Amniotic stem cell (primary cell): Measurements from ENCODE around the gene BHLHE41.

Experiments
- DNase-seq: peaks from one replicate; lab custom pipeline; 2025; lab: John Stamatoyannopoulos, UW

BHLHE41 gene

GRCh38 chr12:26113853-26114719, 10.8 kb downstream of the BHLHE41 start:
- peak; percentile 78 for DNase-seq

DNA sequence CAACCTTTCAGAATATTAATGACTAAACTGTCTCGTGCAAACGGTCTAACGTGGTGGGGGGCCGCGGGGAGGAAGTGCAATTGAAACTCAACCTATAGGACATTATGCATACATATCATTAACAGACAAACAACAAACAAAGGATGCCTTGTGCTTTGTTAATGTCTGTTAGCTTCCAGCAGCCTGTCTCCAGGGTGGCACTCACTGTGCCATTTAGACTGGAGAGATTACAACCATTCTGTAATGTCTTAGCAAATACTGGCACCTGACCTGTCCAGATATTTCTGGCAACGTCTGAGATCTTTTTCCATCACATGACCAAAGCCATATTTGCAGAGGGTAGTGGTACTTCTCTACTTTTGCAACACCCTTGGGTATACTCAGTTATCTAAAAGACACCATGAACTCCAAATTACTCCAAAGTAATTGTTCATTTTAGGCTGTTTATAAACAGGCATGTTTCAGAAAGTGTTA, 11.6 kb downstream of the BHLHE41 start:
- DNase-seq, result no peak

- no peak for DNase-seq
Observed at GRCh38 chr12:26112703-26113147, 12.1 kb downstream of the BHLHE41 start.

DNA sequence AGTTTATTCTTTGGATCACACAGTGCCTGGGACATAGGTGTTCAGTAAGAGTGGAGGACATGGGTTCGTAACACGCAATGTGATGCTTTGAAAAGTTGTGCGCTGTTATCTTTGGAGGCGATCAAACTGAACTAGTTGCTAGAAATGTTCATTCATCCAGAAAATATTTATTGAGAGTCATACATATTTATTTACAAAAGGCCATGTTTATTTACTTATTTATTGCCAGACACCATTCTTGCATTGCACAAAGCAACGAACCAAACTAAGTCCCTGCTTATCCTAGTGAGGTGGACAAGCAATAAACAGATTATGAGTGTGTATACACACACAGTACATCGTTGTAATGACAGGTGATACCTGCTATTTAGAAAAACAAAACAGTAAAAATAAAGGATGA, 12.6 kb downstream of the BHLHE41 start:
- DNase-seq, result no peak

DNA sequence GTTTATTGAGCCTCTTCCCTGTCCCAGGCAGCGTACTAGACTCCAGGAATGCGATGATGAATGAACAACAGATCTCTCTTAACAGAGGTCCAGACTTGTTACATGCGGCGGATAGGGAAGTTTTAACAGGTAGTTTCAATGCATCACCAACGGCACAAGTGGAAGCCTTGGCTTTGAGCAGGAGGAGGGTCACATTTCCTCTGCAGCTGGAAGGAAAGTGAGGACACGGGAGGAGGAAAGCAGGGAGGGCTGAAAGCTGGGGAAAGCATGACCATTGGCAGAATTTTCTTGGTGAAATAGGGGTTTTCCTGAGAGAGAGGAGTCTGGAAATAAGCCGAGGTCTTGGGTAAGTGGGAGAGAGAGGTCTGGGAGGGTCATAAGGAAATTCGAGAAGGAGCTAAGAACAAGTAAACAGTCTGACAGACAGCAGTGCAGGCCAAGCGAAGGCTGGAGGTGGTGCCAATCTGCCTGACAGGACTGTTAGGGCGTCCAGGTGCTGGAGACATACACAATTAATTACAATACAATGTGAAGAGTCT, 15.4 kb downstream of the BHLHE41 start:
- no peak for DNase-seq

- no peak for DNase-seq
Observed at GRCh38 chr12:26108915-26109314, 15.9 kb downstream of the BHLHE41 start.

GRCh38 chr12:26106347-26106746, 18.5 kb downstream of the BHLHE41 start:
- DNase-seq, result no peak

GRCh38 chr12:26102953-26103352, 21.9 kb downstream of the BHLHE41 start:
- DNase-seq, result no peak

DNA sequence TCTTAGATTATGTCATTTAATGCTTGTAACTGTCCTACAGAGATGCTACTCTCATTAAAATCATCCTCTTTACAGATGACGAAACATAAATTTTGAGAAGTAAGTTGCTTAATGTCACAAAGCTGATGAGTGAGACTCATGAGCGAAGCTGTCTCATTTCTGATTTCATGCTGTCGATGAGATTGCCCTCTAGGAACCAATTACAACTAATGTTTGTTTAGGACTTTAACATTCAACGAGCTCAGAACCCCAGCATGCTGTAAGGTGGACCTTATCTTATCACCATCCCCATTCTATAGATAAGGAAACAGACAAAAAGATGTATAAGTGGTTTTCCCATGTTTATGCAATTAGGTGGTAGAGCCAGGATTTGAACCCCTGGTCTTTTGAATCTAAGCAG, 23.1 kb downstream of the BHLHE41 start:
- no peak for DNase-seq

GRCh38 chr12:26101350-26101734, 23.5 kb downstream of the BHLHE41 start:
- DNase-seq, result no peak

GRCh38 chr12:26100666-26101349, 24.0 kb downstream of the BHLHE41 start:
- no peak for DNase-seq

DNA sequence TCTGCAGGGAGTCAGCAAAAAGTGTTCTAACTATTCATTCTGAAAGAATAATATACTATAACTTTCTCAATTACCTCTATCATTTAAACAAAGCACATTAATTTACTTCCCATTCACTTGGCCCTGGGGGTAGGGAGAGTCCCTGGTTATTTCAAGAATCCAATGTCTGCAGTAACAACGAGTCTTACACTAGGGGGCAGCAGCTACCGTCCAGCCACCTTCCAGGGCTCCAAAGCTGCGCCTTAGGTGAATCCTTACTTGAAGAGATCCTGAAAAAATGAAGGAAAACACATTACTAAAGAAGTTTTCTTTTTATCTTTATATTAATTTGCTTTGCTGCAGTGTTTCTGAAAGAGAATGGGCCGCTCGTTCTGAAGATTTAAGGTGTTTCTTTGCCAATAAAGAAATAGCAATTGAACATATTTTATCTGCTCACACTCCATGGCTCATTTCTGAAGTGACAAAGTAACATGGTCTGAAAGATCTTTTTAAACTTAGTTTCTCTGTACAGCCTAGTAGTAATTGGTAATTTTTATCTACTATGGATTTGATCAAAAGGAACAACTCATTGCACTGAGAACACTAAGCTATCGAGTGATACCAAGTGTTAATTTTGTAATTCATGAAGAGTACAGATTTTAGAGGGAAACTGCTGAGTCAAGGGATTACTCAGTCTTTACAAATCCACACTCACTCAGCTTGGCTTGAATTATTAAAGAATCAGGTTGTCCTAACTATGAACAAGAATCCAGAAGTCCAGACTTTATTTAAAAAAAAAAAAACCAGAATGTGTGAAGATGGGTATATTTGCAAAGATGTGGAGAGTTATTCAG, 27.6 kb downstream of the BHLHE41 start:
- peak; percentile 57 for DNase-seq

GRCh38 chr12:26096036-26096435, 28.8 kb downstream of the BHLHE41 start:
- no peak for DNase-seq

- no peak for DNase-seq
Observed at GRCh38 chr12:26095186-26095585, 29.7 kb downstream of the BHLHE41 start.

GRCh38 chr12:26092346-26093105, 32.3 kb downstream of the BHLHE41 start:
- DNase-seq, result no peak

GRCh38 chr12:26091822-26092221, 33.0 kb downstream of the BHLHE41 start:
- DNase-seq, result no peak

- no peak for DNase-seq
Observed at GRCh38 chr12:26090836-26091510, 33.9 kb downstream of the BHLHE41 start.

- no peak for DNase-seq
Observed at GRCh38 chr12:26088998-26089397, 35.8 kb downstream of the BHLHE41 start.

- DNase-seq, result no peak
Observed at GRCh38 chr12:26086936-26087335, 37.9 kb downstream of the BHLHE41 start.

- no peak for DNase-seq
Observed at GRCh38 chr12:26080911-26081310, 43.9 kb downstream of the BHLHE41 start.
